Parathyroid adenoma (tissue), 2 donors: ENCODE data around the gene KBTBD3.

ENCODE experiments used
- H2AFZ ChIP-seq: fragments of 300-600 bp; sonication (generic); one replicate; pipeline ENCODE4 v1.7.0; 2017; ENCODE audit warnings: antibody characterized with exemption, mild to moderate bottlenecking
- H3K27ac ChIP-seq: fragments of 300-600 bp; sonication (generic); one replicate; pipeline ENCODE4 v1.7.0; 2017
- H3K27me3 ChIP-seq: fragments of 300-600 bp; sonication (generic); one replicate; pipeline ENCODE4 v1.7.0; 2017; ENCODE audit warnings: low read length; ENCODE audit not compliant: control insufficient read depth, insufficient read depth
- H3K36me3 ChIP-seq: fragments of 300-600 bp; sonication (generic); one replicate; pipeline ENCODE4 v1.7.0; 2017; ENCODE audit warnings: low read length; ENCODE audit not compliant: control insufficient read depth, insufficient read depth
- H3K4me1 ChIP-seq: fragments of 300-600 bp; sonication (generic); one replicate; pipeline ENCODE4 v1.7.0; 2017; ENCODE audit warnings: control low read depth
- H3K4me2 ChIP-seq: fragments of 300-600 bp; sonication (generic); one replicate; pipeline ENCODE4 v1.7.0; 2017; ENCODE audit warnings: low read length
- H3K4me3 ChIP-seq: fragments of 300-600 bp; sonication (generic); one replicate; pipeline ENCODE4 v1.7.0; 2017; ENCODE audit warnings: low read depth, low read length
- H3K79me2 ChIP-seq: fragments of 300-600 bp; sonication (generic); one replicate; pipeline ENCODE4 v1.7.0; 2017; ENCODE audit warnings: control low read depth
- H3K9ac ChIP-seq: fragments of 300-600 bp; sonication (generic); one replicate; pipeline ENCODE4 v1.7.0; 2017; ENCODE audit warnings: mild to moderate bottlenecking
- H3K9me3 ChIP-seq: fragments of 300-600 bp; sonication (generic); one replicate; pipeline ENCODE4 v1.7.0; 2017; ENCODE audit warnings: low read length; ENCODE audit not compliant: control insufficient read depth
- CTCF ChIP-seq: fragments of 300-600 bp; sonication (generic); IDR thresholded peaks from one replicate; pipeline ENCODE4 v1.7.0; 2017; ENCODE audit warnings: antibody characterized with exemption, mild to moderate bottlenecking
- donor health status: primary hyperparathyroidism.

The KBTBD3 gene

GRCh38 chr11:106087815-106088435 is 10.8 kb upstream of the KBTBD3 start:
- H3K36me3 ChIP-seq = no peaks in the 10 kb centered on the region
- H3K4me2 ChIP-seq = no peak overlapping the region
- no peak overlapping the region for H3K27ac ChIP-seq
- H3K4me3 ChIP-seq = no peak overlapping the region
- peak; percentile 65 for TF ChIP-seq CTCF
- no peaks in the 10 kb centered on the region for H3K27me3 ChIP-seq
- H3K9me3 ChIP-seq = no peaks in the 10 kb centered on the region
- H3K9ac ChIP-seq = no peak overlapping the region
- peaks cover 4% of the 10 kb centered on the region for H3K4me1 ChIP-seq
- peaks cover 2% of the 10 kb centered on the region for H3K79me2 ChIP-seq
- H2AFZ ChIP-seq = no peak overlapping the region

GRCh38 chr11:106086850-106087249 is 9.7 kb upstream of the KBTBD3 start:
- Histone ChIP-seq H3K4me3 (no peak overlapping the region), H3K27ac (no peak overlapping the region), H2AFZ (no peak overlapping the region), H3K79me2 (peaks cover 2% of the 10 kb centered on the region), H3K9me3 (no peaks in the 10 kb centered on the region), H3K4me2 (no peak overlapping the region), H3K4me1 (peaks cover 8% of the 10 kb centered on the region), H3K36me3 (no peaks in the 10 kb centered on the region), H3K9ac (no peak overlapping the region), H3K27me3 (no peaks in the 10 kb centered on the region)
- no peak for TF ChIP-seq CTCF

GRCh38 chr11:106086135-106086534 is 9.0 kb upstream of the KBTBD3 start:
- Histone ChIP-seq H3K4me2 (no peak overlapping the region), H3K27me3 (no peaks in the 10 kb centered on the region), H3K4me3 (no peak overlapping the region), H3K9me3 (no peaks in the 10 kb centered on the region), H3K9ac (no peak overlapping the region), H2AFZ (no peak overlapping the region), H3K79me2 (peaks cover 2% of the 10 kb centered on the region), H3K4me1 (peaks cover 8% of the 10 kb centered on the region), H3K27ac (no peak overlapping the region), H3K36me3 (no peaks in the 10 kb centered on the region)
- TF ChIP-seq CTCF = no peak

GRCh38 chr11:106082096-106082495 is 4.9 kb upstream of the KBTBD3 start:
- no peak overlapping the region for H2AFZ ChIP-seq
- no peak overlapping the region for H3K27ac ChIP-seq
- no peaks in the 10 kb centered on the region for H3K9me3 ChIP-seq
- no peak for TF ChIP-seq CTCF
- H3K36me3 ChIP-seq = no peaks in the 10 kb centered on the region
- no peaks in the 10 kb centered on the region for H3K27me3 ChIP-seq
- peaks cover 7% of the 10 kb centered on the region for H3K79me2 ChIP-seq
- H3K4me1 ChIP-seq = peaks cover 8% of the 10 kb centered on the region
- no peak overlapping the region for H3K9ac ChIP-seq
- H3K4me3 ChIP-seq = no peak overlapping the region
- no peak overlapping the region for H3K4me2 ChIP-seq
